Thymus (tissue), 14 donors: Measurements from ENCODE around the gene RTL5. TPM values are rescaled to one million over a fixed set of nuclear protein-coding genes. Genes with fewer than 3 reads are reported as not detected.
"Not testable (repeated sequence)": the region's sequence is repeated elsewhere in the genome, so short reads cannot be mapped to it uniquely, and the experiment has no call there.

Experiments
- DNase-seq, 9 donors: peaks; one replicate each; pipeline ENCODE4 v3.0.0-alpha.2; 2013; ENCODE audit warnings: low spot score in 9 of 9, low read depth in 6 of 9, missing footprints in 1 of 9
- H3K27ac ChIP-seq, 2 donors: one replicate each; pipeline ENCODE4 v1.5.1; 2013; ENCODE audit warnings: control low read depth in 1 of 2, low read depth in 1 of 2, low read length in 1 of 2, mild to moderate bottlenecking in 1 of 2, moderate library complexity in 1 of 2
- H3K27me3 ChIP-seq, 2 donors: one replicate each; pipeline ENCODE4 v1.5.1; 2013; ENCODE audit warnings: low read length in 1 of 2; ENCODE audit not compliant: control insufficient read depth in 2 of 2, insufficient read depth in 1 of 2
- H3K36me3 ChIP-seq, 2 donors: one replicate each; pipeline ENCODE4 v1.5.1; 2013; ENCODE audit warnings: low read length in 1 of 2, mild to moderate bottlenecking in 1 of 2, moderate library complexity in 1 of 2; ENCODE audit not compliant: control insufficient read depth in 2 of 2, insufficient read depth in 2 of 2
- H3K4me1 ChIP-seq, 2 donors: one replicate each; pipeline ENCODE4 v1.5.1; 2013; ENCODE audit warnings: low read length in 2 of 2; ENCODE audit not compliant: control insufficient read depth in 2 of 2, insufficient read depth in 2 of 2
- H3K4me3 ChIP-seq, 2 donors: one replicate each; pipeline ENCODE4 v1.5.1; 2013; ENCODE audit warnings: low read length in 2 of 2, control low read depth in 1 of 2, mild to moderate bottlenecking in 1 of 2
- H3K9me3 ChIP-seq, 2 donors: one replicate each; pipeline ENCODE4 v1.5.1; 2013; ENCODE audit warnings: low read length in 1 of 2, mild to moderate bottlenecking in 1 of 2; ENCODE audit not compliant: control insufficient read depth in 2 of 2, insufficient read depth in 1 of 2
- WGBS: extraction: QIAGEN DNeasy Blood & Tissue Kit; methylation state at CpG from one replicate; pipeline ENCODE4 v1.1.7; 2013; 5-methylcytosine and 5-hydroxymethylcytosine counted together
- long read RNA-seq, 10 donors: transcript quantifications; one replicate each; lab custom pipeline, GENCODE V29; 2026
- polyA plus RNA-seq: library from polyadenylated mRNA; stranded (reverse); fragments of 200-250 nt; gene quantifications from one replicate; pipeline ENCODE4 v1.2.3, GENCODE V29; 2013
- total RNA-seq: library from RNA; stranded (reverse); fragments of 120-200 nt; gene quantifications from one replicate; pipeline ENCODE4 v1.2.4, GENCODE V29; 2013
- donor health status: healthy.

Gene RTL5
- 0.38 TPM for total RNA-seq
- 0.96 TPM for polyA plus RNA-seq
- long read RNA-seq, donor 1 = 0 reads
- long read RNA-seq, donor 2, full-length matches to known transcripts = 3 of 3 reads
- long read RNA-seq, donor 2, partial matches to known transcripts = 0 of 3 reads
- long read RNA-seq, donor 2, other reads (novel, unspliced or antisense) = 0 of 3 reads
- long read RNA-seq, donor 3, partial matches to known transcripts = 40 of 40 reads
- long read RNA-seq, donor 3, other reads (novel, unspliced or antisense) = 0 of 40 reads
- long read RNA-seq, donor 4, full-length matches to known transcripts = 2 of 2 reads
- long read RNA-seq, donor 4, partial matches to known transcripts = 0 of 2 reads
- long read RNA-seq, donor 4, other reads (novel, unspliced or antisense) = 0 of 2 reads
- long read RNA-seq, donor 5, full-length matches to known transcripts = 6 of 6 reads
- long read RNA-seq, donor 5, partial matches to known transcripts = 0 of 6 reads
- long read RNA-seq, donor 5, other reads (novel, unspliced or antisense) = 0 of 6 reads
- long read RNA-seq, donor 6, full-length matches to known transcripts = 1 of 1 reads
- long read RNA-seq, donor 6, partial matches to known transcripts = 0 of 1 reads
- long read RNA-seq, donor 6, other reads (novel, unspliced or antisense) = 0 of 1 reads
- long read RNA-seq, donor 7, full-length matches to known transcripts = 1 of 1 reads
- long read RNA-seq, donor 7, partial matches to known transcripts = 0 of 1 reads
- long read RNA-seq, donor 7, other reads (novel, unspliced or antisense) = 0 of 1 reads
- long read RNA-seq, donor 8, full-length matches to known transcripts = 2 of 2 reads
- long read RNA-seq, donor 8, partial matches to known transcripts = 0 of 2 reads
- long read RNA-seq, donor 8, other reads (novel, unspliced or antisense) = 0 of 2 reads
- long read RNA-seq, donor 9, full-length matches to known transcripts = 1 of 1 reads
- long read RNA-seq, donor 9, partial matches to known transcripts = 0 of 1 reads
- long read RNA-seq, donor 9, other reads (novel, unspliced or antisense) = 0 of 1 reads
- long read RNA-seq, donor 10 = 0 reads

DNA sequence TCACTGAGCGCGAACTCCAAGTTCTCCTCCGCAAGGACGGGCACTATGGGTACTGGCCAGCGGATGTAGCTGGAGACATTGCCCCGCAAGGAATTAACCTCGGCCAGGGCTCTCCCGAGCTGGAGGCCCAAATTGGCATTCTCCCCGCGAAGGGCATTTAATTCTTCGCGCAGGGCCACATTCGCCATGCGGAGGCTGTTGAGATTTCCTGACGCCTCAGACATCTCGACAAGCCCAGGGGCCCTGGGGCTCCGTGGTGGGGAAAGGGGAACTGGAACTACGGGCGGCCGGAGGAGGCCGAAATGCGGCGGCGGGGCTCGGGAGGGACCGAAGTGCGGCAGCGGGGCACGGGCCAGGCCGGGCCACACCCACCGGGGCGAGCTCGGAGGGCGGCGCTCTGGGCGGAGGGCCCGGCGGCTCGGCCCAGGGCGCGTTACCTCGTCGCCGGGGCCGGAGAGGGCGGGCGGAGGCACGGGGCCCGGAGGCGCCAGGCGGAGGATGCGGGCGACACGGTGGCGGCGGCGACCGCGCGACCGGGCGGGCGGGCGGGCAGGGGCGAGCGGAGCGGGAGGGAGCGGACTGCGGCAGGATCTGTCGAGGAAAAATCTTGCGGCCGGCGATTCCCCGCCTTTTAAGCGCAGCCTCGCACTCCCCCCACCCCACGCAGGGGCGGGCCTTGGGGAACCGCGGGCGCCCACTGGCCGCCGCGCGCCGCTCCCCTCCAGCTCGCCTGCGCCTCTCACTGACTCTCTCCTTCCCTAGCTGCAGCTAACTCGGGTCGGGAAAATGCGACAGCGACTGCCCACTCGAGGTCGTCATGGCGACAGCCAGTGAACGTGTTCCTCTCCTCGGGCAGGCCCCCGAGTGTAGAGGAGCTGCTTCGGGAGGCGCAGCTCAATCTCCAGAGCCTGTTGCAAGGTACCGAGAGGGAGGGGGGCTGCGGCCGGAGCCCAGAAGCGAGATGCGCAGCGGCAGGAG, at the start of gene RTL5:
Gene RTL5 (minus strand): TSS at position 599 of the 978 bp plus-strand sequence.
- WGBS = 2% methylated on average over 106 of the region's 106 CpGs
- peak in 4 of 9 donors; percentile 42 to 68 (median 56) for DNase-seq
- Histone ChIP-seq H3K27me3 (peaks cover 18 to 46% of the 10 kb centered on the region in 2 donors), H3K4me3 (peak within 1 kb of the TSS; percentile 13 to 44), H3K4me1 (peaks cover 0 to 35% of the 10 kb centered on the region in 2 donors), H3K27ac (no peak within 1 kb of the TSS), H3K36me3 (no peaks in the 10 kb centered on the region), H3K9me3 (no peaks in the 10 kb centered on the region)

DNA sequence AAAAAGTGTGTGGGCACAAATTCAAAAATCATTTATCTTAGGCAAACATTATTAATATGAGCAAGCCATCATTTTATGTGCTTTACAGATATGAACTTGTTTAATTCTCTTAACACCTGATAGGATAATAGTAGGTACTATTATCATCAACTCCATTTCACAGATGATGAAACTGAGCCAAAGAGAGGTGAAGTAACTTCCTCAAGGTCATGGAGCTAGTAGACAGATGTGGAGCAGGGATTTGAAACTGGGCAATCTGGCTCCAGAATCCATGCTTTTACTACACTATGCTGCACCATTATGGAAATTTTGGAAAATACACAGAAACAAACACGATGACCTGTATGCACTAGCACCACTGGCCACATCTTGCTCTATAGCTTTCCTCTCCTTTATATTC, 48.8 kb upstream of the RTL5 start:
- peak overlapping the region; percentile 60 to 67 for H3K4me3 ChIP-seq
- 35% methylated on average over 1 of the region's 1 CpG for WGBS
- peaks cover 0 to 10% of the 10 kb centered on the region in 2 donors for H3K4me1 ChIP-seq
- H3K36me3 ChIP-seq = no peaks in the 10 kb centered on the region
- H3K27me3 ChIP-seq = no peaks in the 10 kb centered on the region
- H3K27ac ChIP-seq = peak overlapping the region in 1 of 2 donors; percentile 86
- peaks cover 0 to 4% of the 10 kb centered on the region in 2 donors for H3K9me3 ChIP-seq
- peak in 1 of 9 donors; percentile 0 for DNase-seq

DNA sequence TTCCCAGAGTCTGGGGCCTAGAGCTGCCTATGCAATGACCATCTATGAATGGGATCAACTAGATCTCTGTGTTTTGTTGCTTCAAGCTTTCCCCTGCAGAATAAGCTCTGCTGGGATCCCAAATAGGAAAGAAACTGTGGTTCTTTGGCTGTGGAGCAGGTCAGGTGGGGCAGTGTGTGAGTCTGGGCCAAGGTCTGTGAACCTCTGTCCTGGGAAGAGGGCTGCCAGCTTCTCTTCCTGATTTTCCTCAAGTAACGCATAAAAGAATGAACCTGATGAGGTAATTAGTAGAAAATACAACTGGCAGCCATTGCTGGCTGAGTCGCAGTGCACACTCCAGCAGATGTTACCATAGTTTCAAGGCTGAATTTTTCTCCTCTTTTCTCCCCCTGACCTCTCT, 45.3 kb upstream of the RTL5 start:
- Histone ChIP-seq H3K27ac (no peak overlapping the region), H3K4me3 (no peak overlapping the region), H3K27me3 (no peaks in the 10 kb centered on the region), H3K36me3 (no peaks in the 10 kb centered on the region), H3K9me3 (peaks cover 0 to 4% of the 10 kb centered on the region in 2 donors), H3K4me1 (peaks cover 0 to 3% of the 10 kb centered on the region in 2 donors)
- no peak for DNase-seq
- WGBS = 98% methylated on average over 2 of the region's 2 CpGs

DNA sequence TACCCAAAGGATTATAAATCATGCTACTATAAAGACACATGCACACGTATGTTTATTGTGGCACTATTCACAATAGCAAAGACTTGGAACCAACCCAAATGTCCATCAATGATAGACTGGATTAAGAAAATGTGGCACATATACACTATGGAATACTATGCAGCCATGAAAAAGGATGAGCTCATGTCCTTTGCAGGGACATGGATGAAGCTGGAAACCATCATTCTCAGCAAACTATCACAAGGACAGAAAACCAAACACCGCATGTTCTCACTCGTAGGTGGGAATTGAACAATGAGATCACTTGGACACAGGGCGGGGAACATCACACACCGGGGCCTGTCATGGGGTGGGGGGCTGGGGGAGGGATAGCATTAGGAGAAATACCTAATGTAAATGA, 44.6 kb upstream of the RTL5 start:
- not testable (repeated sequence) for H3K36me3 ChIP-seq, H3K27me3 ChIP-seq, H3K4me1 ChIP-seq, H3K9me3 ChIP-seq, H3K4me3 ChIP-seq, H3K27ac ChIP-seq, DNase-seq
- WGBS = 94% methylated on average over 3 of the region's 5 CpGs

DNA sequence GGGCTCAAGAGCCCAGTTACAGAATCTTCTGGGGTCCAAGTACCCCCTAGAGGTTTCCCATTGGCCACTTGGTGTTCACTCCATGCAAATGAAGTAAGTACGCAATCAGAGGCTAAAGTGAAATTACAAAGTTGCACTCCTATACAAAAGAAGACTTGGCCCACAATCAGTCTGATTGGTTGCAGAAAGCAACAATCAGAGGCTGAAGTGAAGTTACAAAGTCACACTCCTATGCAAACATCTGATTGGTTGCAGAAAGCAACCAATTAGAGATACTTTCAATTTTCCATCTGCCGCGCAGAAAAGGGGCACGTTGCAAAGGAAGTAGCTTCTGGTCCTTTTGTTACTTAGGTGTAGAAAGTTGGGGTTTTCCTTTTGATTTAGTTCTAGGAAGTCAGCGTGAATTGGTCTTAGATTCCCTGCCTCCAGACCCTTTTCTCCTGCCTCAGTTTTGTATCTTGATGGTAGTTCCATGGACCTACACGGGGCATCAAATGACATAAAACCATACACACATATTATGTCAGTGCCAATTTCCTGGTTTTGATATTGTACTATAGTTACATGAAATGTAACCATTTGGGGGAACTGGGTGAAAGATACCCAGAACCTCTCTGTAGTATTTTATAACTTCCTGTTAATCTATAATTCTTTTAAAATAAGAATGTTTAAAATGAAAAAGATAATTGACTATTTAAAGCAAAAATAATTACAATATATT, 37.5 kb upstream of the RTL5 start:
- WGBS = 57% methylated on average over 6 of the region's 6 CpGs
- DNase-seq = peak in 1 of 9 donors; percentile 18
- Histone ChIP-seq H3K4me1 (no peaks in the 10 kb centered on the region), H3K4me3 (no peak overlapping the region), H3K27me3 (no peaks in the 10 kb centered on the region), H3K36me3 (no peaks in the 10 kb centered on the region), H3K9me3 (no peaks in the 10 kb centered on the region), H3K27ac (no peak overlapping the region)

DNA sequence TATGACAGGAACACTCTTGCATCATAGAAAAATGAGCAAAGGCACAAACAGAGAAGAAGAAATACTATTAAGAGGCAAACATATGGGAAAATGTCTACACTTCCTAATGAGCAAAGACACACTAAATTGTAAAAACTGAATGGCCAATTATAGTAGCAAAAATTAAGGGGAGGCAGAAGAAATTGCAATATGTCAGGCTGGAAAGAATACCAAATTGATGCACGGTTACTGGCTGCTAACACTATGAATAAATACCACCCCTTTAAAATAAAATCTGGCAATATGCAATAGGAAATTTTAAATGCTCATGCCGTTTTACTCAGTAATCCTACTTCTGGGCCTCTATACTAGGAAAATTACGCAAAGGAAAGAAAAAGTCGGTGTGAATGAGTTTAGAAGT, 33.8 kb upstream of the RTL5 start:
- 96% methylated on average over 4 of the region's 4 CpGs for WGBS
- no peak for DNase-seq
- H3K9me3 ChIP-seq = no peaks in the 10 kb centered on the region
- no peak overlapping the region for H3K27ac ChIP-seq
- H3K4me3 ChIP-seq = no peak overlapping the region
- no peaks in the 10 kb centered on the region for H3K36me3 ChIP-seq
- H3K4me1 ChIP-seq = no peaks in the 10 kb centered on the region
- no peaks in the 10 kb centered on the region for H3K27me3 ChIP-seq

DNA sequence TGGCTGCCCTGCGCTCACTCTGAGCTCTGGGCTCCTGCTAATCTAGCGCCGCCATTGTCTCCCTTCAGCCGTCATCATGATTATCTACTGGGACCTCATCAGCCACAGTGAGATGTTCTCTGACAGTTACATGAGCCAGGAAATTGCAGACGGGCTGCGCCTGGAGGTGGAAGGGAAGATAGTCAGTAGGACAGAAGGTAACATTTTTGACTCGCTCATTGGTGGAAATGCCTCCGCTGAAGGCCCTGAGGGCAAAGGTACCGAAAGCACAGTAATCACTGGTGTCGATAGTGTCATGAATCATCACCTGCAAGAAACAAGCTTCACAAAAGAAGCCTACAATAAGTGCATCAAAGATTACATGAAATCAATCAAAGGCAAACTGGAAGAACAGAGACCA, 28.1 kb upstream of the RTL5 start:
- Histone ChIP-seq H3K36me3 (no peaks in the 10 kb centered on the region), H3K9me3 (peaks cover 0 to 7% of the 10 kb centered on the region in 2 donors), H3K4me1 (no peaks in the 10 kb centered on the region), H3K27ac (no peak overlapping the region), H3K4me3 (no peak overlapping the region), H3K27me3 (peaks cover 0 to 2% of the 10 kb centered on the region in 2 donors)
- WGBS = 88% methylated on average over 10 of the region's 10 CpGs
- no peak for DNase-seq

DNA sequence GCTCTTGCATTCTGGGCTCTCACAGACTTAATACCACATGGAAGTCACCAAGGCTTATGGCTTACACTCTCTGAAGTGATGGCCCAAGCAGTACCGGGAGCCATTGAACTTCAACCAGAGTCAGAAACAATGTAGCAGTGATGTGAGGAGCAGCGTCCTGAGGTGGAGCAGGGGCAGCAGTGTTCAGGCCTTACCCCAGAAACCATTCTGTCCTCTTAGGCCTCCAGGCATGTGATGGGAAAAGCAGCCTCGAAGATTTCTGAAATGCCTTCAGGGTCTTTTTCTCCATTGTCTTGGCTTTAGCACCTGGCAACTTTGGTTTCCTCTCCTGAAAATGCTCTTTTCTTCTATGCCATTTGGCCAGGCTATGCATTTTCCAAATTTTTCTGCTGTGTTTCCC, 27.1 kb upstream of the RTL5 start:
- Histone ChIP-seq H3K4me1 (no peaks in the 10 kb centered on the region), H3K27ac (no peak overlapping the region), H3K4me3 (no peak overlapping the region), H3K36me3 (no peaks in the 10 kb centered on the region), H3K27me3 (peaks cover 0 to 2% of the 10 kb centered on the region in 2 donors), H3K9me3 (peaks cover 0 to 7% of the 10 kb centered on the region in 2 donors)
- no peak for DNase-seq
- over 99% methylated on average over 3 of the region's 3 CpGs for WGBS
